ENCODE measurements around the gene NEK6. TPM values are rescaled to one million over a fixed set of nuclear protein-coding genes. Genes with fewer than 3 reads are reported as not detected.
A peak's percentile ranks its signal among the peaks of the same experiment; 100 is the strongest.

NEK6 gene
- total RNA-seq, 2 donors from 2014 or later = 56.9 to 62.7 TPM

DNA sequence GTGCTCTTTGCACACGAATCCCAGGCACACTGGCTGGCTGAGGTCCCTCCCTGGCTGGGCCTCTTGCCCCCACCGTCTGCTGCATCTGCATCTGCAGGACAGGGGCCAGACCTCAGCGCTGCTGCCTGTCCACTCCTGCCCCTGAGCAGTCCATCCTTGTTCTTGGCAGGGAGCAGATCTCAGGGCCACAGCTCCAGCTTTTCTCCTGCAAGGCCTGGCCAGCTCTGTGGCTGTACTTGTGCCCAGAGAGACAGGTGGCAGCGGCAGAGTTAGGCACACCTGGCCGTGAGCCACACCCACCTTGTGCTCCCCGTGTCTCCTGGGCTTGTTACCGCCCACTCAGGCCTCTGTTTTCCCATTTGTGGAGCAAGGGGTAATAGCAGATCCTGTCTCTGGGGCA, 13.9 kb downstream of the NEK6 start:
- intact Hi-C loops (cut with DNase I) = no loop called here
- DNase-seq (ENCODE audit: low spot score) = no peak

DNA sequence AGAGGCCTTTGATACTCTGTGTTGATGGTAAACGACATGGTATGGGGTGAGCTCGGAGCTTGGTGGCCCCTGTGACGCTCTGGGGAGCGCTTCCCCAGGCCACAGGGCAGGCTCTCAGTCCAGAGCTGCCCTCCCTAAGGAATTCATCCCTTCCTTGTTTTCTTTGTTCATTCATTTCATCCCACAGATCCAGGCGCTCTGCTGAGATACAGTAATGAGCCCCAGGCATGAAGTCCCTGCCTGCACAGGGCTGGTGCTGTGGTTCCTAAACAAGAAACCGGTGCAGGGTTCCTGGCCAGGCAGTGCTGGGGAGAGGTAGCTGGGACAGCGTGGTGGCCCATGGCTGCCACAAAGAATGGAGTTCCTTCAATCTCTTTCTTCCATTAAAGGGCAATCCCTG, 14.4 kb downstream of the NEK6 start:
- intact Hi-C loops (cut with DNase I) = no loop called here
- no peak for DNase-seq (ENCODE audit: low spot score)

DNA sequence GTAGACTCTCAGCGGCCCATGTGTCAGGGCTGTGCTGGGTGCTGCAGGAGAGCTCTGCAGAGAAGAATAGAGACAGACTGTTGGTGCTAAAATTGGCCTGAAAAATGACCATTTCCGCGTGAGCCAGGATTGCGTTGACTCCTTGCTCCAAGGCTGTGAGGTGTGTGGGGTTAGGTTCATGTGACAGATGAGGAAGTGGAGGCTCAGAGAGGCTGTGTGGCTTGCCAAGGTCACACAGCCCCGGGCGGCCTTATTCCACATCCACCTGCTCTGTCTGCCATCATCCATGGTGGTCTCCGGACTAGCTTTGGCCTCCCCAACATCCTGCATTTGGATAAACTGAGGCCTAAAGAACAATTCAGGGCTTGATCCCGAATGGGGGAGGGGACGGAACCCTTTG, 15.2 kb downstream of the NEK6 start:
- no peak for DNase-seq (ENCODE audit: low spot score)
- intact Hi-C loops (cut with DNase I) = no loop called here

DNA sequence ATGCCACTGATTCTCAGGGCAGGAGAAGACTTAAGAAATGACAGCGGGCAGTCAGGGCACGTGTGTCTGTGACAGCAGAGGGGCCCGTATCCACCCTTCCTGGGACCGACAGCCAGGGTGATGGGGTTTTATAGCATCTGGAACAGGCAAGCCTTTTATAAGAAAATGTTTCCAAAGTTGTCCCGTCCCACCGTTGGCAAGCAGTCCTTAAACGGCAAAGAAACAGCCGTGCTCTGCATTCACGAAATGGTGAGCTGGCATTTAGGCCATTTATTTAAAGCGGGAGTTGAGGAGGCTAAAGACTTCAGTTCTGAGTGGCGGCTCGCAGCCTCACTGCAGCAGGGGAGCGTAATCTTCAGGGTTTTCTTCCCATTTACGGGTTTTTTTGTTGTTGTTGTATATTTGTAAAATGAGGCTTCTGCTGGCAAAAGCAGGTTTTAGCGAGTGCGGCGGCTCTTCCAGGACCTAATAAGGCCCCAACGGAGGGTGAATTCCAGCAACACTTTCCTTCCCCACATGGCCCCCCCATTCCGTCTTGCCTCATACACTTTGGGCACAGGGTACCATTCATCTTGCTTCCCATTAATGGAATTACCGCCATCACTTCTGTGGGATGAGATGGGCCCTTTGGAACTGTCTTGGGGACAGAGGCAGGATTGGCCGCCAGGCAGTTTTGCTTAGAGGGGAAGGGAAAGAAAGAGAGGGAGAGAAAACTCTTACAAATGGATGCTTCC, 15.8 kb downstream of the NEK6 start:
- intact Hi-C loops (cut with DNase I) = no loop called here
- DNase-seq (ENCODE audit: low spot score) = no peak

DNA sequence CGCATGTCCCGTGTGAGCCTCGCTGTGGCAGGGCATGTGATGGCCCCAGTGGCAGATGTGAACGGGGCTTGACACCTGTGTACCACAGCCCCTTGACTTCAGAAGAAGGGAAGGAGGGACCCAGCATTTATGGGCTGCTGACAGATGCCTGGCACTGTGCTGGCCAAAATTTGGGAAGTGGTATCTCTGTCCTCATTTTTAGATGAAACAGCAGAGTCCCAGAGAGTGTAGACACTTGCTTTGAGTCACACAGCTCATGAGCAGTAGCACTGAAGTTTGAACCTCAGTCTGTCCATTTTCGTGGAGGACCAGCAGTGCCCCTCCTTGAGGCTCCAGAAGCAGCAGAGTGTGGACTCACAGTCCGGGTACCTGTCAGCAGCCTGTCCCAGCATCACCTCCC, 16.5 kb downstream of the NEK6 start:
- intact Hi-C loops (cut with DNase I) = no loop called here
- DNase-seq (ENCODE audit: low spot score) = no peak

DNA sequence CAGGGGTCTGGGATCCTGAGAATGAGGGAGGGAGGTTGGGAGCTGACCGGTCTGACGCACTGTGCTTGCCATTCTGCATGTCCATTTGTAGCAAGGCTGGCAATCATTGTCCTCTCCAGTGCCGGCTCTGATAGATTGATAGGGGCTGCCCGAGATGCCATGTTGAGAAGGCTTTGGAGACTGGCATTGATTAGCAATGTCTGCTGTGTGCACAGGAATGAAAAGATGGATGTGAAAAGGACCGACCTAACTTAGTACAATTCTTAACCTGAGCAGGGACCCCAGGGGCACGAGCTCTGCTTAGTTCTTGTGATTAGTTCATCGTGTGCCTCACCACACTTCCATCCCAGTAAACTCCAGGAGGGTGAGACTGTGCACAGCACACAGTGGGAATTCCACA, 17.0 kb downstream of the NEK6 start:
- intact Hi-C loops (cut with DNase I) = no loop called here
- no peak for DNase-seq (ENCODE audit: low spot score)

DNA sequence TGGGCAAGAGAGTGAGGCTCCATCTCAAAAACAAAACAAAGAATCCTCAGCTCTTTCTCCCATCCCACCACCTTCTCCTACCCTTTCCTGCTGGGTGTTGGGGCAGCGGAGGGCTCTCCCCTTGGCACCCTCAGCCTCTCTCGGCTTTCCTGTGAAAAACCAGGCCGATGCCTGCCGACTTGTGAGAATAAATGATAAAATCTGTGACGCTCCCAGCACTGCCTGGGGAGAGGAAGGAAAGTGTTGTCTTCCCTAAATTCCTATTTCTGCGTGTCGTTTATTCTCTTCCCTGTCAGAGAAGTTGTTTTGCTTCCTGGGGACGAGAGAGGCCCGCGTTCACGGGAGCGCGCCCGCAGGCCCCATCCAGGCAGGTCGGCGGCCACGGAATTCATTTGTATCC, 19.7 kb downstream of the NEK6 start:
- intact Hi-C loops (cut with DNase I) = no loop called here
- no peak for DNase-seq (ENCODE audit: low spot score)

DNA sequence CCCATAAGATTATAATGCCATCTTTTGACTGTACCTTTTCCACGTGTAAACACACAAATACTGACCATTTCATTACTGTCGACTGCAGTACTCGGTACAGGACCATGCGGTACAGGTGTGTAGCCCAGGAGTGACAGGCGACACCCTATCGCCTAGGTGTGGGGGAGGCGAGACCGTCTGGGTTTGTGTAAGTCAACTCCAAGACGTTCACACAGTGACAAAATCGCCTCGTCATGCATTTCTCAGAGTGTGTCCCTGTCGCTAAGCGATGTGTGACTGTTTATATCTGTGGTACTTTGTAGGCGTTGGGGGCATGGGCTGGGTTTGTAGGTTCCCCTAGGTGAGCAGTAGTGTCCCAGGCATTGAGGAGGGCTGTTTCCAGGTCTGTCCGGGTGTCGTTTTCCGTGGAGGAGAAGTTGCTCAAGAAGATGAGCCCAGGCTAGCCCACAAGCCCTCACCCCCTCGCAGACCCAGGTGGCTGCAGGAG, 20.3 kb downstream of the NEK6 start:
- intact Hi-C loops (cut with DNase I) = no loop called here
- DNase-seq (ENCODE audit: low spot score) = no peak

DNA sequence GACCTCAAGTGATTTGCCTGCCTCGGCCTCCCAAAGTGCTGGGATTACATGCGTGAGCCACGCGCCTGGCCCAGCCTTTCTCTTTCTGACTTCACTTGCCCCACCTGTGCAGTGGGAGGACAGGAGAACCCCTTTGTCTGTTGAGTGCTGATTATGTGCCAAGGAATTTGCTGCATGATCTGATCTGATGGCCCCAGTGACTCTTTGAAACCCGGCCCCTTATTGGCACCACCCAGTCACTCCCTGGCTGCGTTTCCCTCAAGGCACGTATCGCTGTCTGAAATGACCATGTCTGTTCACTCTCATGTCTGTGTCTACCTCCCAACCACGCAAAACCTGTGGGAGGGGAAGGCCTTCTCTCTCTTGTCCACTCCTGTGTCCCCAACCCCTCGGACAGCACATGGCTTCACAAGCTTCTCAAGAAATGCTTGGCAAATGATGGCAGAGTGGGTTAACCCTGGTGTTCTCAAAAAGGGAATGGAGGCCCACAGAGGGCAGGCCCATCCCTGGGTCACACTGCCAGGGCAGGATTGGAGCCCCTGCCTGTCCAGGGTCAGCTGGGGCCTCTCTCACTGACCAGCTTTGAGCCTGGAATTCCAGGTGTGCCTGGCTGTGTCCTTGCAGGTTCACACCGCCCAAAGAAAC, 21.9 kb downstream of the NEK6 start:
- DNase-seq (ENCODE audit: low spot score) = no peak
- intact Hi-C loops (cut with DNase I) = no loop called here

DNA sequence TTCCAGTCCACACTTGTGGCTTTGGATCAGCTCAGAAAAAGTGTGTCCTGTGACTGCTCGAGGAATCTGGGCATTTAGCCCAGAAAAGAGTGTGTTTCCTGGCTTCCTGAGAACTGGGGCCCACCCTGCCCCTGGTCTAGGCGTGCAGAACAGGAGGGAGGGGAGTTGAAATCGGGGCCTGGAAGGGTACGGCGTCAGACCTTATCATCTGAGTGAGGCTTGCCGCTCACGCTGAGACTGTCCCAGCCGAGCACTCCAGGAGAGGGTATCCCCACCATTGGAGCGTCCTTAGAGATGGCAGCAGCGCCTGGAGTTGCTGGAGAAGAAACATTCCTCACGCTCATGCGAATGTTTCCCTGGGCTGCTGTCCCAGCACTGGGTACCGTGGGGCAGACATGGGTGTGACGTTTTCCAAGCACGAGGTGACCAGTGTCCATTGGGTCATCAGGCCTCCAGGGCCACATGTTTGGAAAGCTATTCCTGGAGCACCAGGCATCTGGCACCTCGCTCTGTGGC, 22.5 kb downstream of the NEK6 start:
- DNase-seq (ENCODE audit: low spot score) = no peak
- intact Hi-C loops (cut with DNase I) = no loop called here

DNA sequence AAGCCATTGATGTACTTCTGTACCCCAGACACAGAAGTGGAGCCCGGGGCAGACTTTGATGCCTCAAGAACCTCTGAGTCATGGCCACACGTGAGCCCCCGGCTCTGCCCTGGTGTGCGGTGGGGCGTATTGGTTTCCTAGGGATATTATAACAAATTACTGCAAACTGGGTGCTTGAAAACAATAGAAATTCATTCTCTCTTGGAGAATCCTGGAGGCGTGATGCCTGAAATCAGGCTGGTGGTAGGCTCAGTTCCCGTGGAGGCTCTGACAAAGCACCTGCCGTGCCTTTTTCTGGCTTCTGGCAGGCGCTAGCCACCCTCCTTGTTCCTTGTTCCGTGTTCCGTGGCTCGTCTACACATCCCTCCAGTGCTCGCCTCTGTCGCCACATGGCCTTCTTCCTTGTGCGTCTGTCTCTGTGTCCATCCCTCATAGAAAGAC, 24.2 kb downstream of the NEK6 start:
- no peak for DNase-seq (ENCODE audit: low spot score)
- intact Hi-C loops (cut with DNase I) = no loop called here

DNA sequence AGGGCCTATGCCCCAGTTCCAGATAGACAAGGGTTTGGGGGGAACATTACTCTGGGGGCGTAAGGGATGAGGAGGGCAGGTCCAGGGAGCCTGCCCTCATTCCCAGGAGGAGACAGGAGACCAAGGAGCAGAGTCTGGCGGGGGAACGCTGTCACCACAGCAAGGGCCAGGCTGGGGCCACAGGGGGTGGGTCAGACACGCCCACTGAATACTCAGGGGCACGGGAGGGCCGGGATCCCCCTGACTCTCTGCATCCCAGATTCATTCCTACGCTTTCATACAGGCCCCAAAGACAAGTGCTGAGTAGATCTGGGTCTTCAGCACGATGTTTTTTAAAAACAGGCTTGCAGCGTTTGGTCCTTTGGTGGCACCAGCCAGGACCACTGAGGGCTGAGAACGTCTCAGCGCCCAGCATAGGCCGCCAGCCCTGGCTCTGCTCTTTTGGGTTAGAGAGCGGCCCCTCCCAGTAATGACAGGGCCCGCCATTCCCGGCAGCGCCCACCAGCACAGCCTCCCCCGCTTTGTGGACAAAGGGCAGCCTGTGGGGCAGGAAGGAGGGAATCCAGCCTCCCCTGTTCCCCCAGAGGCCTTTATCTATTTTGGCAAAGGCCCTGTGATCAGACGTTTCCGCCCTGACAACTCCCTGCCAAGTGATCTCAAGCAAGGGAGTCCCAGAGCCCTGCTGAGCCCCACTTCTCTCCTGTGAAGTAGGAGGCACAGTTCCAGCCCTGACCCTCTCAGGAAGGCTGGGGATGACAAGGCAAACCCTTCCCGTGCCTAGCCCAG, 24.9 kb downstream of the NEK6 start:
- intact Hi-C loops (cut with DNase I) = no loop called here
- DNase-seq (ENCODE audit: low spot score) = peak; percentile 94

DNA sequence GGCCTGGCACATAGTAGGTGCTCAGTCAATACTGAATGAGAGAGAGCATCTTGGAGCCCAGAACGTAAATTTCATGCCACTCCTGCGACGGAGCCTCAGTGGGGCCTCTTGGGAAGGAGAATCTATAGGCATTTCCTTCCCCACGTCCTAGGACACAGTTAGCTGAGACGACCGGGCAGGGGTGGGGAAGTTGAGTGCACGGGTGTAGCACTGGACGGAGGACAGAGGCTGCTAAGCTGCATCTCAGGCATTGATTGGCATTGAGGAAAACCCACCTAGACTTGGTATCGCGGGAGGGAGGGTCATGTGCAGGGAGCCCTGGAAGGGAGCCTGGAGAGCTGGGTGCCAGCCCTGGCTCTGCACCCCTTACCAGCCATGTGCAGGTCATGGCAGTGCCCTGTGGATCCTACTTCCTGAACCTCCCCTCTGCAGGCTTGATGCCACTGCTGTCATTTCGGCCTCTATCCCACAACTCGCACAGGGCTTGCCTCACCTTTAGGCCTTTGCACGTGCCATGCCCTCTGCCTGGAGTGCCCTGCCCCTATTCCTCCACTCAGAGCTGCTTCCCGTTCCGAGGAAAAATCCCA, 25.6 kb downstream of the NEK6 start:
- no peak for DNase-seq (ENCODE audit: low spot score)
- intact Hi-C loops (cut with DNase I) = no loop called here

DNA sequence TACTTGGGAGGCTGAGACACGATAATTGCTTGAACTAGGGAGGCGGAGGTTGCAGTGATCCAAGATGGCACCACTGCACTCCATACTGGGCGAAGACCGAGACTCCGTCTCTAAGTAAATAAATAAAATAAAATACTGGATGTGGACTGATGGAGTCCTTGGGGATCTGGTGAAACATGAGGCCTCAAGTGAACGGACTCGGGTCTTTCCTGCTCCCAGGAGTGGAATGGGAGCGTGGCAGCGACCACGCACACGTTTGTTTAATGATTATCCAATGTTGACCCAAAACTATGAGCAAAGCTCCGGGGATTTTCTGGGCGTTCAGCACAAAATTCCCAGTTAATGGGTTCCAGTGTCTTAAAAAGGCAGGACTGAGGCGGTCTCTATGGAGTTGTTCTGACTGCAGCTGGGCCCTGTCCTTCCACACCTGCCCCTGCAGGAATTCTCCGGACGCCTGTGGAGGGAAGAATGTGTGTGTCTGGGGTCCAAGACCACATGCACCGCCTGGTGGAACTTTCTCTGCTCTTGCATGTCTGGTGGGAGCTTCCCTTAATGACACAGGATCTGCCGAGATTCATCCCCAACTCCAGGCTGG, 26.6 kb downstream of the NEK6 start:
- DNase-seq (ENCODE audit: low spot score) = no peak
- intact Hi-C loops (cut with DNase I) = no loop called here

DNA sequence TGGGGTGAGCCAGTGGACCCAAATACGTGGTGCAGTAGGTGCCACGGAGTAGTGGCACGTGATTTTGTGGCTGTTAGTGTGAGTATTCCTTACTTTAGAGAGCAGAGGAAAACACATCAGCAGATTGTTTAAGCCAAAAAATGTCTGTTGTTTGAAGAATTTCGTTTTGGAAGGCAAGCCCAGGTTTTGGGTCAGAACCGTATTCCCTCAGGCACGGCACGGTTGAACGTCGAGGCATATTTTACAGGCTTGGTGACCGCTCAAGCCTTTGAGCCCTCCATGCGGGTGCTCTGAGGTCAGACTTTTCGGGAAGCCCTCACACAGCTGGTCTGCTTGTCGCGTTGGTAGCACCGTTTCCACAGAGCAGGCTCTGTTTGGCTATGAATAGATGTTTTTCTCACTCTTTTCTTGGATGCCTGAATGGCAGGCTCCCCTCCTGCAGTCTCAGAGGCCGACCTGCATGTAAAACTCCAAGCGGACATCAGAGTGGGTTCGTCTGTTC, 27.2 kb downstream of the NEK6 start:
- intact Hi-C loops (cut with DNase I) = no loop called here
- DNase-seq (ENCODE audit: low spot score) = no peak

DNA sequence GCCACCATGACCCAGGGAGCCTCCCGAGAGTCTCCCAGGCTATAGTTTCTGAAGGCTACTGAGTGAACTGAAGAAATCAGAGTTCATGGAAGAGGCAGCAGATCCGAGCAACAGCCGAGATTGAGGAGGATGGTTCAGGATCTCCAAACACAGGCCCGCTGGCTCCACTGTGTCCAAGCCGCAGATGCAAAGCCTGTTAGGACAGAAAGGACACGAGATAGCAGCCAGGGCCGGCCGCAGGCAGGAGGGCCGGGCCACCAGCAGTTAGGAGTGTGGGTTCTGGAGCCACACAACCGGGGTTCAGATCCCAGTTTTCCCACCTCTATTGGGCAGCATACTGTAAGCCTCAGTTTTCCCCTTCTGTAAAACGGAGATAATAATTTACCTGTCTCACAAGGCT, 27.7 kb downstream of the NEK6 start:
- intact Hi-C loops (cut with DNase I) = no loop called here

DNA sequence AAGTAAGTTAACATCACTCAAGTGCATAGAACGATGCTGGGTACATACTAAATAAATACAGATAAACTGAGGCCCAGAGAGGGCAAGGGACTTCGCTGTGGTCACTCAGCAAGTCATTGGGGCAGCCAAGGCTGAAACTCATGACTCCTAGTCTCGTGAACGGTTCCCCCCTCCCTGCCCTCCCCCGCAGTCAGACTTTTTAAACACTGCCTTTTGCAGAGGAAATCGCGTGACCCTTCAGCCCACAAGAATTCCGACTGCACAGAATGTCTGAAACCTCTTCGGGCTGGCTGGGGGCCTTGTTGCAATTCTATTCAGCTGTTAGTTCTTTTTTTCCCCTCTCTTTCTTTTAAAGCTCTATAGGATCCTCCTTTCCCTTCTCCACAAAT, 28.1 kb downstream of the NEK6 start:
- peak; percentile 94 for DNase-seq (ENCODE audit: low spot score)
- intact Hi-C loops (cut with DNase I) = no loop called here

More for the DNA sequence above, 27.7 kb downstream of the NEK6 start:
- DNase-seq (ENCODE audit: low spot score) = no peak

DNA sequence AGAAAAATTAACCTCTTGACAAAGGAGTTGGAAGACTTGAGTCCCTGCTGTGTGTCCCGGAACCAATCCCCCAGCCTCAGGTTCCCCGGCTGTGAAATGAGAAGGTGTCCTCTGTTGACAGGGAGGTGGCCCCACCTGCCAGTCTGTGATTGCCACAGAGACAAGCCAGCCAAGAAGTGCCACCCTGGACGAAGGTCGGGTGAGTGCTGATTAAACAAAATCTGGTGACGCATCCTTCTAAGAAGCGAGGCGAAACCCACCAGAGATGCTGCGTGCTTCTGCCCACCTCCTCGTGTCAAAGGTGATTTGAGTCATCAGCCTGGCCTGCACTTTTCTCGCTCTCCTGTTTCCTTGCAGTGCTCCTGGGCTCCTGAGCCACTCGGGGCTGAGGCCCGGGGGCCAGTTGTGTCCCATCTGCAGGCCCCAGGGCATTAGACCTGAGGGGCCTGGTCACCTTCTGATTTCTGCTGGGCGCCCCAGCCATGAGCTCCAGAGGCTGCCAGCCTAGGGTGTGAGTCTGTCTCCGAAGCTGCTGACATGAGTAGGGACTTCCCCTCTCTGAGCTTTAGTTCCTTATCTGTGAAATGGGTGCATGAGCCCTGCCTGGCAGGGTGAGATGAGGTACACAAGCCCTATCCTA, 28.7 kb downstream of the NEK6 start:
- no peak for DNase-seq (ENCODE audit: low spot score)
- intact Hi-C loops (cut with DNase I) = no loop called here
